HepG2 (cell line): ENCODE data around the gene GGA2.

Experiments
- NFIC ChIP-seq: IDR thresholded peaks from 2 replicates; pipeline ENCODE4 v1.6.1; 2012; ENCODE audit warnings: mild to moderate bottlenecking, low read length, inconsistent platforms
- TAF15 ChIP-seq: fragments of 200-400 bp; formaldehyde crosslinking; IDR thresholded peaks from one replicate; pipeline ENCODE4 v1.6.1; 2018; ENCODE audit warnings: mild to moderate bottlenecking, low read depth, low read length; ENCODE audit not compliant: poor library complexity, severe bottlenecking
- ZFP36 ChIP-seq: fragments of 150-350 bp; IDR thresholded peaks from 2 replicates; pipeline ENCODE4 v1.6.1; 2018; ENCODE audit warnings: borderline replicate concordance, low read length, low read depth; ENCODE audit not compliant: partially characterized antibody
- ZFP37 ChIP-seq: sonication (generic); formaldehyde crosslinking; IDR thresholded peaks from 2 replicates; pipeline ENCODE4 v1.4.0; 2020; ENCODE audit warnings: missing genetic modification reagents, borderline replicate concordance
- ZNF772 ChIP-seq: sonication (generic); formaldehyde crosslinking; IDR thresholded peaks from 2 replicates; pipeline ENCODE4 v1.5.0; 2020; ENCODE audit warnings: mild to moderate bottlenecking, missing genetic modification reagents
- ZNF879 ChIP-seq: sonication (generic); formaldehyde crosslinking; IDR thresholded peaks from 2 replicates; pipeline ENCODE4 v1.8.1; 2023; ENCODE audit warnings: missing genetic modification reagents
- TF ChIP-seq, protein P1 (sequence below): sonication (generic); formaldehyde crosslinking; IDR thresholded peaks from 2 replicates; pipeline ENCODE4 v1.4.0; 2020; ENCODE audit warnings: mild to moderate bottlenecking, missing genetic modification reagents

DNA sequence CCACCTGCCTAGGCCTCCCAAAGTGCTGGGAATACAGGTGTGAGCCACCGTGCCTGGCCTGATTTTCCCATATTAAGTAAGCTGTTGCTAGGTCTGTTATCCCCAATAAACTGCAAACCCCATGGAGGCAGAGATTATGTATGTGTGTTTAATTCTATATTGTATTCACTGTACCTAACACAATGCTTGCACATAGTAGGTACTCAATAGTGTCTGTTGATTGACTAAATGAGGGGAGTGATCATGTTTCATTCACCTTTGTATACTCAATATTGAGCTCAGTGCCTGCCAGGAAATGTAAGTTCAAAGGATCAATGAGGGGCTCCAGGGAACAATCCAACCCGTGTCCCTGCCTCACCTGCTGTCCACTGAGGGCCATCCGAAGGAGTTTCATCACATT lies 14.6 kb upstream of the GGA2 start:
- TF ChIP-seq, protein P1, sequence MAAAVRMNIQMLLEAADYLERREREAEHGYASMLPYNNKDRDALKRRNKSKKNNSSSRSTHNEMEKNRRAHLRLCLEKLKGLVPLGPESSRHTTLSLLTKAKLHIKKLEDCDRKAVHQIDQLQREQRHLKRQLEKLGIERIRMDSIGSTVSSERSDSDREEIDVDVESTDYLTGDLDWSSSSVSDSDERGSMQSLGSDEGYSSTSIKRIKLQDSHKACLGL (CRISPR knock-in tag): no peak
- no peak for TF ChIP-seq ZFP37 (CRISPR knock-in tag)
- TF ChIP-seq ZNF879 (CRISPR knock-in tag): no peak
- no peak for TF ChIP-seq ZFP36
- no peak for TF ChIP-seq ZNF772 (CRISPR knock-in tag)
- no peak for TF ChIP-seq NFIC
- TF ChIP-seq TAF15: no peak
